Activated T-helper 2 cell treated with anti-CD3 and anti-CD28 coated beads, Interferon-gamma antibody, Interleukin-2, Interleukin-4, amounts not matched to agents 10 μg/mL and 5 μg/mL and 100 μg/mL, durations not matched to agents 14 hours and 24 hours and 36 hours (primary cell): ENCODE results near the gene PPP1R14B. TPM values are rescaled to one million over a fixed set of nuclear protein-coding genes. Genes with fewer than 3 reads are reported as not detected.

Experiments
- DNase-seq: peaks from one replicate; pipeline ENCODE4 v3.0.0; 2021; ENCODE audit warnings: low spot score
- H3K27ac Mint-ChIP-seq: one replicate; pipeline ENCODE4 v1.8.0; 2021; ENCODE audit warnings: mixed read lengths
- H3K27me3 Mint-ChIP-seq: one replicate; pipeline ENCODE4 v1.8.0; 2021; ENCODE audit warnings: low read depth, mixed read lengths
- H3K36me3 Mint-ChIP-seq: one replicate; pipeline ENCODE4 v1.8.0; 2021; ENCODE audit warnings: low read depth, mixed read lengths
- H3K4me1 Mint-ChIP-seq: one replicate; pipeline ENCODE4 v1.8.0; 2021; ENCODE audit warnings: low read depth, mixed read lengths
- H3K4me3 Mint-ChIP-seq: one replicate; pipeline ENCODE4 v1.8.0; 2021; ENCODE audit warnings: low read depth, mild to moderate bottlenecking, moderate library complexity, mixed read lengths
- H3K9me3 Mint-ChIP-seq: one replicate; pipeline ENCODE4 v1.8.0; 2021; ENCODE audit warnings: mixed read lengths
- intact Hi-C: fragments of 100-400 bp; cut with micrococcal nuclease; formaldehyde crosslinking; loops from one replicate; pipeline ENCODE4 v1.15.1; 2023
- total RNA-seq: library from RNA; stranded (reverse); gene quantifications from 2 replicates; pipeline ENCODE4 v1.2.3, GENCODE V29; 2022

Gene PPP1R14B
- total RNA-seq, 1 donor from 2014 or later = 273 TPM

DNA sequence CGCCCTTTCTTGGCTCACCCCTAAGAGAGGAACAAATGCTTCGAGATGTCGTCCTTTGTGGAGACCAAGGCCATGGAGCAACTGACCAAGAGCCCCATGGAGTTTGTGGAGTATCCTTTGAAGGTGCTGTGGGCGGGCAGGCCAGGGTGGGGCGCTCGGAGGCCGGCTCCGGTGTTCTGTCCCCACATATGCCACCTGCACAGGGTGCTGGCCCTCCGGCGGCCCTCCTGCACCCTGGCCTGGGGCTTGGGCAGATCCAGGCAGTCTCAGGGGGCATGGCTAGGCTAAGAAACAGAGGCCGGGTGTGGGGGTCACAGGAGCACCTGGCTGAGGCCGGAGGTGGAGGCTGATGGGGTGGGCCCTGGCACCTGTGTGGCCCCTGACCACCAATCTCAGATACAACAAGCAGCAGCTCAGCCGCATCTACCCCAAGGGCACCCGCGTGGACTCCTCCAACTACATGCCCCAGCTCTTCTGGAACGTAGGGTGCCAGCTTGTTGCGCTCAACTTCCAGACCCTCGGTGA is 14.9 kb upstream of the PPP1R14B start:
- H3K36me3 Mint-ChIP-seq = peaks cover 25% of the 10 kb centered on the region
- intact Hi-C loops = no loop called here

DNA sequence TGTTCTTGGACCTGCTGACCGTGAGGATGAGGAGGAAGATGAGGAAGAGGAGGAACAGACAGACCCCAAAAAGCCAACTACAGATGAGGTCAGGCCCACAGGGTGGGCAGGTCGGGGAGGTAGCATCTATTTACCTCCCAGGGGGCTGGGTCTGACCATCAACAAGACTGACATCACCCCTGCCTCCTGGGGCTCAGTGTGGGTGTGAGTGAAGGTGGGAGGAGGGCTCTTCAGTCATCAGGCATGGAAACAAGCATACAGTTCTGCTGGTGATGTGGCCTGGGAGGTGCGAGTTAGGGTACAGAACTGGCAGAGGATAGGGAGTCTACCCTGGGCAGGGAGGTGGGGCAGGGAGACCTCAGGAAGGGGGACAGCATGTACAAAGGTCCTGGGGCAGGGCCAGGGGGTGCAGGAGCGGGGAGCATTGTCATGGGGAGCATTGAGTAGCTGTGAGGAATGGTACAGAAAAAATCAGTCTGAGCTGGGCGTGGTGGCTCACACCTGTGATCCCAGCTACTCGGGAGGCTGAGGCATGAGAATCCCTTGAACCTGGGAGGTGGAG is 13.5 kb upstream of the PPP1R14B start:
- H3K27me3 Mint-ChIP-seq = no peaks in the 10 kb centered on the region
- no peak overlapping the region for H3K4me3 Mint-ChIP-seq
- no peaks in the 10 kb centered on the region for H3K9me3 Mint-ChIP-seq
- H3K27ac Mint-ChIP-seq = peak overlapping the region; percentile 26
- peaks cover 22% of the 10 kb centered on the region for H3K36me3 Mint-ChIP-seq
- intact Hi-C loops = no loop called here
- H3K4me1 Mint-ChIP-seq = peaks cover 7% of the 10 kb centered on the region
- DNase-seq = no peak

More for the DNA sequence above, 14.9 kb upstream of the PPP1R14B start:
- Mint-ChIP-seq H3K27ac (no peak overlapping the region), H3K4me1 (peaks cover 7% of the 10 kb centered on the region), H3K9me3 (no peaks in the 10 kb centered on the region), H3K27me3 (no peaks in the 10 kb centered on the region), H3K4me3 (no peak overlapping the region)
- no peak for DNase-seq

DNA sequence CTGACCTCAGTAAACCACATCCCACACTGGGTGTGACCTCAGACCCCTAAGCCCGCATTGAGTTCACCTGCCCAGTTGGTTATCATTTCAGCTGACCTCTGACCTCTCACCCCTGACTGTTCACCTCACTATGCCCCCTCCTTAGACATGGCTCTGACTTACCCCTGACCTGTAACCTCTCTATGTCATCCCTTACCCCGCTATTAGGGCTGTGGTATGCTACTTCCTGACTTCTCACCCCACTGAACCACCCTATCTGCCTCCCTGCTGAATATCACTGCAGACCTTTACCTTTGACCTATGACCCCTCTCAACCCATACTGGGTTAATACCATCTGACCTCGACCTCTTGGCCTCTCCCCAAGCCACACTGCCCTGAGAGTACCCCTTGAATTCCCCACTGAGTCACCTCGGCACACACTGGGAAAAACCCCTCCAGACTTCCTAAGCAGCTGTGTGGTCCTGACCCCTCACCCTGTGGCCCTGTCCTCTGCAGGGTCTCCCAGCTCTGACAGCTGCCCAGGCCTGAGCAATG is 12.9 kb upstream of the PPP1R14B start:
- Mint-ChIP-seq H3K27ac (peak overlapping the region; percentile 26), H3K4me3 (no peak overlapping the region), H3K27me3 (no peaks in the 10 kb centered on the region), H3K36me3 (peaks cover 22% of the 10 kb centered on the region), H3K9me3 (no peaks in the 10 kb centered on the region), H3K4me1 (peaks cover 7% of the 10 kb centered on the region)
- intact Hi-C loops = no loop called here
- no peak for DNase-seq

DNA sequence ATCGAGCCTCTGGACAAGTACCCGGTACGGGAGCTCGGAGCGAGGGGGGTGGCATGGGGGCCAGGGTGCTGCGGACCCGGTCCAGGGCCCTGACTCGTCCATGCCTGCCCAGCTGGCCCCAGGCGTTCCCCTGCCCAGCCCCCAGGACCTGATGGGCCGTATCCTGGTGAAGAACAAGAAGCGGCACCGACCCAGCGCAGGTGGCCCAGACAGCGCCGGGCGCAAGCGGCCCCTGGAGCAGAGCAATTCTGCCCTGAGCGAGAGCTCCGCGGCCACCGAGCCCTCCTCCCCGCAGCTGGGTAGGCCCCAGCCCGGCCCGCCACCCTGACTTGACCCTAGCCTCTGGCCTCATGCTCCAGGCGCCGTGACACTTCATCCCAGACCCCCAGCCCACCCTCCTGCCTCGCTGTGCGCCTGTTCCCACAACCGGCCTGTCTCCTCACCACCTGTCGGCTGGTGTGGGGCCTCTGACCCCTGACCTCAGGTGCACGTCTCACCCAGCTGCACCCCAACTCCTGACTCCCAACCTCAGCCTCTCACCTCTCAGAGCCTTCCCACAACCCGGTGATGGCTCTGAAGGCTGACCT is 12.3 kb upstream of the PPP1R14B start:
- no peaks in the 10 kb centered on the region for H3K9me3 Mint-ChIP-seq

DNA sequence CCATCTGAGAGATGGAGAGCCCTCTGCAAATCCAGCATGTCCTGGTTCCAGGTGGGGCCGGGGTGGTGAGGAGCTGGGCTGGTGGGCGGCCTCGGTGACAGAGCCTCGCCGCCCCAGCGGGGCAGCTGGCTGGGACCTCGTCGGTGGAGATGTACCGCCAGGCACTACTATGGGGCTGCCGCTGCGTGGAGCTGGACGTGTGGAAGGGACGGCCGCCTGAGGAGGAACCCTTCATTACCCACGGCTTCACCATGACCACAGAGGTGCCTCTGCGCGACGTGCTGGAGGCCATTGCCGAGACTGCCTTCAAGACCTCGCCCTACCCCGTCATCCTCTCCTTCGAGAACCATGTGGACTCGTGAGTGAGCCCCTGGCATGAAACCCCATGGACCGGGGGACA is 11.6 kb upstream of the PPP1R14B start:
- Mint-ChIP-seq H3K27ac (no peak overlapping the region), H3K4me1 (peaks cover 10% of the 10 kb centered on the region), H3K9me3 (no peaks in the 10 kb centered on the region), H3K27me3 (no peaks in the 10 kb centered on the region), H3K4me3 (no peak overlapping the region), H3K36me3 (peaks cover 22% of the 10 kb centered on the region)
- intact Hi-C loops = no loop called here
- no peak for DNase-seq

More for the DNA sequence above, 12.3 kb upstream of the PPP1R14B start:
- Mint-ChIP-seq H3K27ac (no peak overlapping the region), H3K4me1 (peaks cover 7% of the 10 kb centered on the region), H3K27me3 (no peaks in the 10 kb centered on the region), H3K4me3 (no peak overlapping the region), H3K36me3 (peaks cover 22% of the 10 kb centered on the region)
- no peak for DNase-seq
- intact Hi-C loops = no loop called here

DNA sequence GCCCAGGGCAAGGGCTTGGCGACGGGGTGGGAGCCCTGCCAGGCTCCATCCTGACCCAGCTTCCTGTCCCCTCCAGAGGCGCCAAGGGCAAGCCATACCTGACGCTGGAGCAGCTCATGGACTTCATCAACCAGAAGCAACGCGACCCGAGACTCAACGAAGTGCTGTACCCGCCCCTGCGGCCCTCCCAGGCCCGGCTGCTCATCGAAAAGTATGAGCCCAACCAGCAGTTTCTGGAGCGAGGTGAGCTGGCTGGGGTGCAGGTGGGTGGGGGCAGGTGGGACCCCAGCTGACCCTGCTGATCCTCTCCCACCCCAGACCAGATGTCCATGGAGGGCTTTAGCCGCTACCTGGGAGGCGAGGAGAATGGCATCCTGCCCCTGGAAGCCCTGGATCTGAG is 9.6 kb upstream of the PPP1R14B start:
- intact Hi-C loops = no loop called here
- H3K27me3 Mint-ChIP-seq = no peaks in the 10 kb centered on the region
- no peak overlapping the region for H3K4me3 Mint-ChIP-seq
- peaks cover 14% of the 10 kb centered on the region for H3K4me1 Mint-ChIP-seq
- no peak for DNase-seq
- H3K27ac Mint-ChIP-seq = no peak overlapping the region
- H3K9me3 Mint-ChIP-seq = no peaks in the 10 kb centered on the region
- H3K36me3 Mint-ChIP-seq = peaks cover 14% of the 10 kb centered on the region

DNA sequence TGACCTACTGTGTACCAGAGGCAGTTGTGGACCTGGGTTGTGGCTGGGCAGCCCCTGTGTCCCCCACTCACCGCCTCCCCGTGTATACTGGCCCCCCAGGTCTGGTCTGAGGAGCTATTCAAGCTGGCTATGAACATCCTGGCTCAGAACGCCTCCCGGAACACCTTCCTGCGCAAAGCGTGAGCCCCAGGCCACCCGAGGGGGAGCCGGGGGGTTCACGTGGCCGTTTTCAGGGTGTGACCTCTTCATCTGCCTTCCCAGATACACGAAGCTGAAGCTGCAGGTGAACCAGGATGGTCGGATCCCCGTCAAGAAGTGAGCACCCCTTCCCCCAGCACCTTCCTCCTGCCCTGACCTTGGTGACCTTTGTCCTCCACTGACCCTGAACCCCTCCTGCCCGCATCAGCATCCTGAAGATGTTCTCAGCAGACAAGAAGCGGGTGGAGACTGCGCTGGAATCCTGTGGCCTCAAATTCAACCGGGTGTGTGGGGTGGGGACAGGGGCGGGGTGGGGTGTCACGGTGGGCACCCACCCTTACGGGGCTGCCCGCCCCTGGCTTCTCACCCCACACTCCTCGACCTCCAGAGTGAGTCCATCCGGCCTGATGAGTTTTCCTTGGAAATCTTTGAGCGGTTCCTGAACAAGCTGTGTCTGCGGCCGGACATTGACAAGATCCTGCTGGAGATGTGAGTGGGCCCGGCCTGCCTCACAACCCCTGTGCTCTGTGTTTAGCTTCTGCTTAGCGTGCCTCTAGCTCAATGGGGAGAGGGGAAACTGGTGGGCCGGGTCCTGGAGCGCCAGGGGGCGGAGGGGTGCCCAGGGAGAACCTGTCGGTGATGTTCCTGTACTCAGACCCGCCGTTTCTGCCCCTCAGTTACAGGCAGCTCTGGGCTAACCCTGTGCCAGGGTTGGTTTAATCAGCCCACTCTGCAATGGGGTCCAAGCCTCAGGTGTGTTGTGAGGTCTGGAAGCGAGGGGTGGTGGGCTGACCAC is 8.7 kb upstream of the PPP1R14B start:
- H3K4me3 Mint-ChIP-seq = no peak overlapping the region
- DNase-seq = no peak
- no peaks in the 10 kb centered on the region for H3K9me3 Mint-ChIP-seq
- intact Hi-C loops = no loop called here
- no peak overlapping the region for H3K27ac Mint-ChIP-seq
- peaks cover 17% of the 10 kb centered on the region for H3K4me1 Mint-ChIP-seq
- peaks cover 14% of the 10 kb centered on the region for H3K36me3 Mint-ChIP-seq
- no peaks in the 10 kb centered on the region for H3K27me3 Mint-ChIP-seq

DNA sequence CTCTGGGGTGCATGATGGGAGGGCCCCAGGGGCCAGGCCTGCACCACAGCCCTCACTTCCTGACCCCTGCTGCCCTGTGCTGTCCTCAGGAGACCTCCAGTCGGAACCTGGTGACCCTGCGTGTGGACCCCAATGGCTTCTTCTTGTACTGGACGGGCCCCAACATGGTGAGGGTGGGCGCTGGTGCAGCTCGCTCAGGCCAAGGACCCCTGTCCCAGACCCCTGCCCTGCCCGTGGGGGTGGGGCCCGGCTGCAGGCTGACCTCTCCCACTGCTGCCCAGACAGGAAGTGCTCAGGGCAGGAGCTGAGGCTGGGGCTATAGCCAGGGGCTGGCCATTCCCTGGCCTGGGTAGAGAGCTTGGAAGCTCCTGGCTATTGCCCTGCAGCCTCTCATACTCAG is 7.6 kb upstream of the PPP1R14B start:
- H3K9me3 Mint-ChIP-seq = no peaks in the 10 kb centered on the region
- H3K27ac Mint-ChIP-seq = no peak overlapping the region
- no peaks in the 10 kb centered on the region for H3K27me3 Mint-ChIP-seq
- no peak for DNase-seq
- H3K4me3 Mint-ChIP-seq = no peak overlapping the region
- peaks cover 15% of the 10 kb centered on the region for H3K4me1 Mint-ChIP-seq
- intact Hi-C loops = no loop called here
- H3K36me3 Mint-ChIP-seq = peaks cover 8% of the 10 kb centered on the region

DNA sequence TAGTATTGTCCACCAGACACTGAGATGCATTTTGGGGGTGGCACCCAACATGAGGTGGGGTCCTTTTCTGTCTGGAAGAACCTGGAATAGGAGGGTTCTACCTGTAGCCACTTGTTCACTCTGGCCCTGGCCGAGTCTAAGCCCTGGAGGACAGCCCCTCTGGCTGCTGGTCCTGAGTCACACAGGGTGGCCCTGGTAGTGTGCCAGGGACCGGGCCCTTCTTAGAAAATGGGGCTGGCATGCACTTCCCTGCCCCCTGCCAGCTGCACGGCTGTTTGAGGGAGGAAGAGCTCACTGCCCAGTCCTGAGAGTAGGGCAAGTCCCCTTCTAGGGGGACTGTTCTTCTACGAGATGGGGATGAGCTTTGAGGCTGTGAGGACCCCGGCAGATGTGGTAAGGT is 6.7 kb upstream of the PPP1R14B start:
- Mint-ChIP-seq H3K36me3 (peaks cover 6% of the 10 kb centered on the region), H3K4me1 (peaks cover 14% of the 10 kb centered on the region), H3K27ac (no peak overlapping the region), H3K27me3 (no peaks in the 10 kb centered on the region), H3K4me3 (peak overlapping the region; percentile 39), H3K9me3 (no peaks in the 10 kb centered on the region)
- no peak for DNase-seq
- intact Hi-C loops = no loop called here

DNA sequence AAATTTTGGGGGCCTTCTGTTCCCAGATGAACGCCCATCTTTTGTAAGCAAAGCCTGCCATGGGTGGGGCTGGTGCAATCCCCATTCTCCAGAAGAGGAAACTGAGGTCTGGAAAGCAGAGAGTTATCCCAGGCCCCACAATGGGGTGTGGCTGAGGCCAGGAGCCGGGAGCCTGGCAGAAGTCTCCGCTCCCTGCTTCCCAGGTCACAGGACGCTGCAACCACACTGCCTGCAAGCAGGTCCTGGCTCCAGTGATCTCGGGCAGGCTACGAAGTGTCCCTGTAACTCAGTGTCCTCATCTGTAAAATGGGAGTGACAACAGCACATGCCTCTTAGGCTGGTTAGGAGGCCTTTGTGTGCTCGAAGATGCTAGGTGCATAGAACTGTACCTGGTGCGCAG is 6.3 kb upstream of the PPP1R14B start:
- Mint-ChIP-seq H3K27me3 (no peaks in the 10 kb centered on the region), H3K9me3 (no peaks in the 10 kb centered on the region), H3K36me3 (peaks cover 6% of the 10 kb centered on the region), H3K4me1 (peaks cover 14% of the 10 kb centered on the region), H3K27ac (no peak overlapping the region), H3K4me3 (peak overlapping the region; percentile 39)
- intact Hi-C loops = no loop called here
- DNase-seq = no peak

DNA sequence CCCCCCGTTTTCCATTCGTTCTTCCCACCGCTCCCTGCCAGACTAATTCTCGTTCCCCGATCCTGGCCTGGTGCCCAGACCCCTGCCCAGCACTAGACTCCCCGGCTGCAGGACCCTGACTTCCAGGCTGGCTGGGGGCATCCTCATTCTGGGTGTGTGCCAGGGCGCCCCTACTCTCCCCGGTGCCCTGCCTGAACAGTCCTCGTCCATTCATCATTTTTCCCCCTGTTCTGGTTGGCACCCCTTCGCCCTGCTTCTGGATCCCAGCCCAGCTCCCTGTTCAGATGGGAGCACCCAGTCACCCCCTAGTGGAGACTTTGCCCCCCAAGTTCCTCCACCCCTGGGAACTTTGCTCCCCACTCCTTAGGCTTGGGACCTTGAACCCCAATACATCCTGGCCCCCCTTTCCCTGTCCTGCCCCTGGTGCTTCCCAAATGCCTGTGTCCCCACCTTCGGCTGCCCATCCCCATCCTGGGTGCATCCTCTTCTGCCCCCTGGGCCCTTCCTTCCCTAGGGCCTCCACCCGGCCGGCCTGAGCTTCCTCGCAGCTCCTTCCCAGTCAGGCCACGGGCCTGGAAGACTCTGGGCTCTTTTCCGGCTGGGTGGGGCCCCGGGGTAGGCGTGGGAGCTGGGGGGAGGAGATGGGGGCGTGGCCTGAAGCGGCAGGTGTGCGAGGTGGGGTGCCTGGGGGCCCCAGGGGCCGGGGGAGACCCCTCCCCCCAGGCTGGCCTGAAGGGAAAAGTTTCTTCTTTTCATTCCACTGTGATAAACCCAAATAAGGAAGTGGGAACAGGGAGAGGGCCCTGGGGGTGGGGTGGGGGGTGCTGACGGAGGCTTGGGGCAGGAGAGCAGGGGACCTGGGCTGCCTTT is 5.5 kb upstream of the PPP1R14B start:
- H3K36me3 Mint-ChIP-seq = no peaks in the 10 kb centered on the region
- peak overlapping the region; percentile 93 for H3K4me3 Mint-ChIP-seq
- H3K4me1 Mint-ChIP-seq = peaks cover 18% of the 10 kb centered on the region
- H3K27me3 Mint-ChIP-seq = no peaks in the 10 kb centered on the region
- H3K9me3 Mint-ChIP-seq = no peaks in the 10 kb centered on the region
- no peak for DNase-seq
- peak overlapping the region; percentile 63 for H3K27ac Mint-ChIP-seq
- intact Hi-C loops = no loop called here

DNA sequence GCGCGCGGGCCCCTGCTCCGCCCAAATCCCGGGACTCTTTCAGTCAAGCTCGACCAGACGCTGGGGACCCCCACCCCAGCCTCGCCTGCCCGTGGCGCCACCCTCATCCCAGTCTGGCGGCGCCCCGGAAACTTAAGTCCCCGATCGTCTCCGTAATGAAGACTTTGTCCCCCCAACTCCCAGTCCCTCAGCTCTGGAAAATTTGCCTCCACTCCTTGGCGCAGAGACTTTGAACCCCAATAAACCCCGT is 4.9 kb upstream of the PPP1R14B start:
- H3K27me3 Mint-ChIP-seq = no peaks in the 10 kb centered on the region
- H3K36me3 Mint-ChIP-seq = no peaks in the 10 kb centered on the region
- H3K4me3 Mint-ChIP-seq = peak overlapping the region; percentile 93
- H3K4me1 Mint-ChIP-seq = peaks cover 21% of the 10 kb centered on the region
- no peak for DNase-seq
- intact Hi-C loops = loop anchor here (1.0 to 2.0 kb wide), 2 partner anchors 18 to 53 kb away; partner anchors contain the start of gene ESRRA
- no peaks in the 10 kb centered on the region for H3K9me3 Mint-ChIP-seq
- H3K27ac Mint-ChIP-seq = peak overlapping the region; percentile 63
